HepG2 (cell line): ENCODE data around the gene TRIM36. TPM values are rescaled to one million over a fixed set of nuclear protein-coding genes. Genes with fewer than 3 reads are reported as not detected.

Experiments used
- ARID2 ChIP-seq: sonication (generic); formaldehyde crosslinking; IDR thresholded peaks from 2 replicates; pipeline ENCODE4 v1.8.1; 2022; ENCODE audit warnings: mild to moderate bottlenecking, missing genetic modification reagents, borderline replicate concordance
- CBX2 ChIP-seq, 2 experiments: fragments of 200-600 bp in 1 of 2; sonication (generic); formaldehyde crosslinking in 1 of 2; IDR thresholded peaks; 2 replicates each; pipeline versions ENCODE4 v1.7.0 to v1.8.1; 2018 to 2022; ENCODE audit warnings: low read depth in 2 of 2, low read length in 1 of 2, mild to moderate bottlenecking in 1 of 2, missing genetic modification reagents in 1 of 2
- CENPT ChIP-seq: sonication (generic); formaldehyde crosslinking; IDR thresholded peaks from 2 replicates; pipeline ENCODE4 v1.8.0; 2022; ENCODE audit warnings: low read depth, mild to moderate bottlenecking, moderate library complexity, missing genetic modification reagents
- HOXA7 ChIP-seq: sonication (generic); formaldehyde crosslinking; IDR thresholded peaks from 2 replicates; pipeline ENCODE4 v1.8.1; 2022; ENCODE audit warnings: mild to moderate bottlenecking, missing genetic modification reagents, moderate library complexity
- KLF6 ChIP-seq: IDR thresholded peaks from 2 replicates; pipeline ENCODE4 v1.8.0; 2016; ENCODE audit warnings: missing biosample characterization, missing genetic modification reagents
- MAFK ChIP-seq, 2 experiments: IDR thresholded peaks in 1 of 2; conservative IDR thresholded peaks in 1 of 2; 2 replicates each; pipeline ENCODE4 v1.6.1; 2011; ENCODE audit warnings: improper control_type of control experiment in 2 of 2, low read length in 2 of 2
- SATB2 ChIP-seq: sonication (generic); formaldehyde crosslinking; IDR thresholded peaks from 2 replicates; pipeline ENCODE4 v1.5.0; 2020; ENCODE audit warnings: missing genetic modification reagents
- TBL1XR1 ChIP-seq: fragments of 150-350 bp; IDR thresholded peaks from 2 replicates; pipeline ENCODE4 v1.6.1; 2014; ENCODE audit warnings: borderline replicate concordance, low read length; ENCODE audit not compliant: partially characterized antibody
- YEATS2 ChIP-seq: sonication (generic); formaldehyde crosslinking; IDR thresholded peaks from 2 replicates; pipeline ENCODE4 v1.4.0; 2020; ENCODE audit warnings: missing genetic modification reagents, borderline replicate concordance
- ZFX ChIP-seq: sonication (generic); formaldehyde crosslinking; IDR thresholded peaks from 2 replicates; pipeline ENCODE4 v1.4.0; 2020; ENCODE audit warnings: mild to moderate bottlenecking, low read depth, missing genetic modification reagents, moderate library complexity
- ZKSCAN5 ChIP-seq: sonication (generic); formaldehyde crosslinking; IDR thresholded peaks from 2 replicates; pipeline ENCODE4 v1.5.1; 2020; ENCODE audit warnings: mild to moderate bottlenecking, missing genetic modification reagents
- ZNF30 ChIP-seq: sonication (generic); formaldehyde crosslinking; IDR thresholded peaks from 2 replicates; pipeline ENCODE4 v1.5.0; 2020; ENCODE audit warnings: mild to moderate bottlenecking, missing genetic modification reagents
- ZNF382 ChIP-seq: sonication (generic); formaldehyde crosslinking; IDR thresholded peaks from 2 replicates; pipeline ENCODE4 v1.5.0; 2020; ENCODE audit warnings: missing genetic modification reagents, mild to moderate bottlenecking, borderline replicate concordance
- ZNF562 ChIP-seq: sonication (generic); formaldehyde crosslinking; IDR thresholded peaks from 2 replicates; pipeline ENCODE4 v1.8.0; 2022; ENCODE audit warnings: missing genetic modification reagents, borderline replicate concordance
- ZNF564 ChIP-seq: sonication (generic); formaldehyde crosslinking; IDR thresholded peaks from 2 replicates; pipeline ENCODE4 v1.8.1; 2023; ENCODE audit warnings: mild to moderate bottlenecking, missing genetic modification reagents
- ZNF577 ChIP-seq: sonication (generic); formaldehyde crosslinking; IDR thresholded peaks from 2 replicates; pipeline ENCODE4 v1.4.0; 2020; ENCODE audit warnings: mild to moderate bottlenecking, low read depth, missing genetic modification reagents, borderline replicate concordance
- polyA plus RNA-seq, 8 experiments: library from polyadenylated mRNA; depleted of rRNA in 3 of 8; stranded (reverse) in 7 of 8; unstranded in 1 of 8; fragments of >200 nt; fragmentation: Illumina TruSeq in 4 of 8; extraction: Trizol in 4 of 8; gene quantifications; 2 replicates each; pipeline versions ENCODE4 v1.2.1 to v1.2.3, GENCODE V29; 2011 to 2016; ENCODE audit warnings: low read depth in 4 of 8, missing spikeins in 1 of 8, mixed read lengths in 1 of 8; ENCODE audit not compliant: insufficient read depth in 1 of 8
- total RNA-seq, 5 experiments: library from RNA; depleted of rRNA; stranded (reverse); fragments of >200 nt; fragmentation: Illumina TruSeq; extraction: Trizol; gene quantifications; 2 replicates each; pipeline ENCODE4 v1.2.3, GENCODE V29; 2016; ENCODE audit warnings: low read depth in 1 of 5
- TF ChIP-seq, protein P1 (sequence below): sonication (generic); formaldehyde crosslinking; IDR thresholded peaks from 2 replicates; pipeline ENCODE4 v1.4.0; 2020; ENCODE audit warnings: missing genetic modification reagents
- TF ChIP-seq, protein P2 (sequence below): IDR thresholded peaks from 2 replicates; pipeline ENCODE4 v1.6.1; 2016; ENCODE audit warnings: missing genetic modification reagents, missing compliant biosample characterization
- TF ChIP-seq, protein P3 (sequence below): sonication (generic); formaldehyde crosslinking; IDR thresholded peaks from 2 replicates; pipeline ENCODE4 v1.8.1; 2023; ENCODE audit warnings: mild to moderate bottlenecking, moderate library complexity, missing genetic modification reagents
- TF ChIP-seq, protein P4 (sequence below): sonication (generic); formaldehyde crosslinking; IDR thresholded peaks from 2 replicates; pipeline ENCODE4 v1.4.0; 2020; ENCODE audit warnings: missing genetic modification reagents, borderline replicate concordance

TRIM36 gene
- total and polyA plus RNA-seq, 2 of the 13 experiments (the other 11 are each of a cell fraction or from before 2014, with no cell fraction given), result 1.7 to 2.4 TPM

DNA sequence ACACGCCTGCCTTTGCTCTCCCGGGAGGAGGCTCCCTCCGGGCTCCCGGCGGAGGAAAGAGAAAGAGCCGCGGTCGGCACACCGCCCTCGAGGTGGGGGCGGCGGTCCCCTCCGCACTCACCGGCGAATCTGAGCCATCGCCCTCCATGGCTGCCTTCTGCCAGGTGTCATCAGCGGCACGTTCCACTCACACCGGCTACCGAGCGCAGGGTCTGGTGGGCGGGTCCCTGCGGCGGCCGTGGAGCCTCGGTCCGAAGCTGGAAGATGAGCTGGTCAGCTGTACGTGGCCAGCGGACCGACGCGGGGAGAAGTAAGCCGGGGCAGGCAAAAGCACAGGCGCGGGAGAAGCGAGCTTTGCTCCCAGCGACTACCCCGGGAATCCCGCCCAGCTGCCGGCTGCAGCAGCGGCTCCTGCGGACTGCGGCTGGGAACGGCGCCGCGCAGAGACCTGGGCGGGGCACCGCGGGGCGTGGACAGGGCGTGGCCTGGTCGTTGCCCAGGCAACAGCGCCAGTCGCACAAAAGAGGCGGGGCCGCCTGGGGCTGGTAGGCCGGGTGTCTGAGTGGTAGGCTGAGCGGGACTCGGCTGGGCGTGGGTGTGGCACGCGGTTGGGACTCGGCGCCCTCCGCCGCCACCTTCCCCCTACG lies at the start of gene TRIM36 (continued):
- TF ChIP-seq ZKSCAN5 (CRISPR knock-in tag) (no peak), ZNF562 (no peak), ZNF382 (CRISPR knock-in tag) (no peak), ZNF564 (peak; percentile 78), ZNF577 (CRISPR knock-in tag) (no peak), YEATS2 (CRISPR knock-in tag) (peak; percentile 22; the same call in 1 of the 2 replicates), CENPT (CRISPR knock-in tag) (no peak), KLF6 (0 out of 2 replicates have a peak, but pooled peaks have one; percentile 26), CBX2 (IDR thresholded peaks at IDR 0.05; ENCODE audit: low read depth, low read length) (no peak), CBX2 (CRISPR knock-in tag; IDR thresholded peaks at IDR 0.05; ENCODE audit: low read depth) (no peak), TBL1XR1 (no peak), MAFK (conservative IDR thresholded peaks at IDR 0.05 in 1 of 2, IDR thresholded peaks at IDR 0.05 in 1 of 2; ENCODE audit: low read length in 2 of 2) (no peak), HOXA7 (CRISPR knock-in tag) (no peak), ARID2 (CRISPR knock-in tag) (peak; percentile 97; the same call in 1 of the 2 replicates), ZFX (CRISPR knock-in tag) (no peak), SATB2 (no peak), ZNF30 (CRISPR knock-in tag) (no peak; the same call in 1 of the 2 replicates)
- TF ChIP-seq, protein P1, sequence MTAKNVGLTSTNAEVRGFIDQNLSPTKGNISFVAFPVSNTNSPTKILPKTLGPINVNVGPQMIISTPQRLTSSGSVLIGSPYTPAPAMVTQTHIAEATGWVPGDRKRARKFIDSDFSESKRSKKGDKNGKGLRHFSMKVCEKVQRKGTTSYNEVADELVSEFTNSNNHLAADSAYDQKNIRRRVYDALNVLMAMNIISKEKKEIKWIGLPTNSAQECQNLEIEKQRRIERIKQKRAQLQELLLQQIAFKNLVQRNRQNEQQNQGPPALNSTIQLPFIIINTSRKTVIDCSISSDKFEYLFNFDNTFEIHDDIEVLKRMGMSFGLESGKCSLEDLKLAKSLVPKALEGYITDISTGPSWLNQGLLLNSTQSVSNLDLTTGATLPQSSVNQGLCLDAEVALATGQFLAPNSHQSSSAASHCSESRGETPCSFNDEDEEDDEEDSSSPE (CRISPR knock-in tag), result peak; percentile 72
- TF ChIP-seq, protein P2, sequence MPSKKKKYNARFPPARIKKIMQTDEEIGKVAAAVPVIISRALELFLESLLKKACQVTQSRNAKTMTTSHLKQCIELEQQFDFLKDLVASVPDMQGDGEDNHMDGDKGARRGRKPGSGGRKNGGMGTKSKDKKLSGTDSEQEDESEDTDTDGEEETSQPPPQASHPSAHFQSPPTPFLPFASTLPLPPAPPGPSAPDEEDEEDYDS (CRISPR knock-in tag), result peak; percentile 38; the same call in 1 of the 2 replicates
- TF ChIP-seq, protein P3, sequence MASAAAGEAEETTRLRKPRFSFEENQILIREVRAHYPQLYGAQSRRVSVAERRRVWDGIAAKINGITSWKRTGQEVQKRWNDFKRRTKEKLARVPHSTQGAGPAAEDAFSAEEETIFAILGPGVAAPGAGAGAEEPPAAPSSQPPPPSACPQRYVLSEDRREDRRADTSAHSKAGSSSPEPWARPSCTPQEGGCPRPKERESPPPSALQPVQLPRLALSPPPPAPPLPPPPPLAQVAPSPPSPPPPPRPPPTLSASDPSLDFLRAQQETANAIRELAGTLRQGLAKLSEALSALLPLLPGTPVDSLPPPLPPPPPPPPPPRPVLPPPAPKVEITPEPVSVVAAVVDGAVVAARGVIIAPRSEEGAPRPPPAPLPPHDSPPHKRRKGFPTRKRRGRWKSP (CRISPR knock-in tag), result peak; percentile 100
- TF ChIP-seq, protein P4, sequence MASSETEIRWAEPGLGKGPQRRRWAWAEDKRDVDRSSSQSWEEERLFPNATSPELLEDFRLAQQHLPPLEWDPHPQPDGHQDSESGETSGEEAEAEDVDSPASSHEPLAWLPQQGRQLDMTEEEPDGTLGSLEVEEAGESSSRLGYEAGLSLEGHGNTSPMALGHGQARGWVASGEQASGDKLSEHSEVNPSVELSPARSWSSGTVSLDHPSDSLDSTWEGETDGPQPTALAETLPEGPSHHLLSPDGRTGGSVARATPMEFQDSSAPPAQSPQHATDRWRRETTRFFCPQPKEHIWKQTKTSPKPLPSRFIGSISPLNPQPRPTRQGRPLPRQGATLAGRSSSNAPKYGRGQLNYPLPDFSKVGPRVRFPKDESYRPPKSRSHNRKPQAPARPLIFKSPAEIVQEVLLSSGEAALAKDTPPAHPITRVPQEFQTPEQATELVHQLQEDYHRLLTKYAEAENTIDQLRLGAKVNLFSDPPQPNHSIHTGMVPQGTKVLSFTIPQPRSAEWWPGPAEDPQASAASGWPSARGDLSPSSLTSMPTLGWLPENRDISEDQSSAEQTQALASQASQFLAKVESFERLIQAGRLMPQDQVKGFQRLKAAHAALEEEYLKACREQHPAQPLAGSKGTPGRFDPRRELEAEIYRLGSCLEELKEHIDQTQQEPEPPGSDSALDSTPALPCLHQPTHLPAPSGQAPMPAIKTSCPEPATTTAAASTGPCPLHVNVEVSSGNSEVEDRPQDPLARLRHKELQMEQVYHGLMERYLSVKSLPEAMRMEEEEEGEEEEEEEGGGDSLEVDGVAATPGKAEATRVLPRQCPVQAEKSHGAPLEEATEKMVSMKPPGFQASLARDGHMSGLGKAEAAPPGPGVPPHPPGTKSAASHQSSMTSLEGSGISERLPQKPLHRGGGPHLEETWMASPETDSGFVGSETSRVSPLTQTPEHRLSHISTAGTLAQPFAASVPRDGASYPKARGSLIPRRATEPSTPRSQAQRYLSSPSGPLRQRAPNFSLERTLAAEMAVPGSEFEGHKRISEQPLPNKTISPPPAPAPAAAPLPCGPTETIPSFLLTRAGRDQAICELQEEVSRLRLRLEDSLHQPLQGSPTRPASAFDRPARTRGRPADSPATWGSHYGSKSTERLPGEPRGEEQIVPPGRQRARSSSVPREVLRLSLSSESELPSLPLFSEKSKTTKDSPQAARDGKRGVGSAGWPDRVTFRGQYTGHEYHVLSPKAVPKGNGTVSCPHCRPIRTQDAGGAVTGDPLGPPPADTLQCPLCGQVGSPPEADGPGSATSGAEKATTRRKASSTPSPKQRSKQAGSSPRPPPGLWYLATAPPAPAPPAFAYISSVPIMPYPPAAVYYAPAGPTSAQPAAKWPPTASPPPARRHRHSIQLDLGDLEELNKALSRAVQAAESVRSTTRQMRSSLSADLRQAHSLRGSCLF, result no peak
